GM10266 (cell line): ENCODE results near the gene SLC1A7.
"Not testable (repeated sequence)": the region's sequence is repeated elsewhere in the genome, so short reads cannot be mapped to it uniquely, and the experiment has no call there.

Experiments
- DNase-seq: peaks from one replicate; pipeline ENCODE4 v3.0.0; 2012; ENCODE audit errors: extremely low spot score
- TF ChIP-seq, protein P1 (sequence below): IDR thresholded peaks from 2 replicates; pipeline ENCODE4 v1.5.1; 2012; ENCODE audit warnings: mild to moderate bottlenecking, low read depth; ENCODE audit not compliant: control insufficient read depth, insufficient read depth; ENCODE audit errors: missing control alignments

SLC1A7 gene

DNA sequence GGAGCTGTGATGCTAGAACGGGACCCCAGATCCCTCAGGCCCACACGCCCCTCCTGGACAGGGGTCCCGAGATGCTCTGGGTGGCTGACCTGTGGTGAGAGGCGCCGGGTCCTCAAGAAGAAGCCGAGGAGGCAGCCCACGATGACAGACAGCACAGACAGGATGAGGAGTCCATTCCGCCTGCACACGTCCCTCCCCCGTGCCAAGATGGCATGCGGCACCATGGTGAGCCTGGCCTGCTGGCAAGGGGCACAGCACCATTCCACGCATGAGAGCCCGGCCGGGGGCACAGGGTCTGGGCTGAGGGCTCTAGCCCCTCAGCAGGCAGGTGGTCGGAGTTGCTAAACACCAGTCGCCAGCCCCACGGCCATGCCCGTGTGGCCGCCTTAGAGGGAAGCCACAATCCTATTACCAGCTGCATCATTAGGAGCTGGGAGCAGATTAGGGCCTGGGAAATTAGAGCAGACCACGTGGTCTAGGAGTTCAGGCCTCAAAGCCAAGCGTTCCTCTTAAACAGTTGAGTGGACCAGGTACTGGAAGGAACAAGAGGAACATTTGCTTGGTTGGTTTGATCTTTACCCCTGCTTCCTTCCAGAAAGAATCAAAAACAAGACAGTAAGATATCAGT lies at the start of gene SLC1A7:
SLC1A7 (minus strand) TSS at position 413 of the 628 bp plus-strand sequence; CDS start at position 224, 189 bp downstream.
- TF ChIP-seq, protein P1, sequence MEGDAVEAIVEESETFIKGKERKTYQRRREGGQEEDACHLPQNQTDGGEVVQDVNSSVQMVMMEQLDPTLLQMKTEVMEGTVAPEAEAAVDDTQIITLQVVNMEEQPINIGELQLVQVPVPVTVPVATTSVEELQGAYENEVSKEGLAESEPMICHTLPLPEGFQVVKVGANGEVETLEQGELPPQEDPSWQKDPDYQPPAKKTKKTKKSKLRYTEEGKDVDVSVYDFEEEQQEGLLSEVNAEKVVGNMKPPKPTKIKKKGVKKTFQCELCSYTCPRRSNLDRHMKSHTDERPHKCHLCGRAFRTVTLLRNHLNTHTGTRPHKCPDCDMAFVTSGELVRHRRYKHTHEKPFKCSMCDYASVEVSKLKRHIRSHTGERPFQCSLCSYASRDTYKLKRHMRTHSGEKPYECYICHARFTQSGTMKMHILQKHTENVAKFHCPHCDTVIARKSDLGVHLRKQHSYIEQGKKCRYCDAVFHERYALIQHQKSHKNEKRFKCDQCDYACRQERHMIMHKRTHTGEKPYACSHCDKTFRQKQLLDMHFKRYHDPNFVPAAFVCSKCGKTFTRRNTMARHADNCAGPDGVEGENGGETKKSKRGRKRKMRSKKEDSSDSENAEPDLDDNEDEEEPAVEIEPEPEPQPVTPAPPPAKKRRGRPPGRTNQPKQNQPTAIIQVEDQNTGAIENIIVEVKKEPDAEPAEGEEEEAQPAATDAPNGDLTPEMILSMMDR, result no peak

DNA sequence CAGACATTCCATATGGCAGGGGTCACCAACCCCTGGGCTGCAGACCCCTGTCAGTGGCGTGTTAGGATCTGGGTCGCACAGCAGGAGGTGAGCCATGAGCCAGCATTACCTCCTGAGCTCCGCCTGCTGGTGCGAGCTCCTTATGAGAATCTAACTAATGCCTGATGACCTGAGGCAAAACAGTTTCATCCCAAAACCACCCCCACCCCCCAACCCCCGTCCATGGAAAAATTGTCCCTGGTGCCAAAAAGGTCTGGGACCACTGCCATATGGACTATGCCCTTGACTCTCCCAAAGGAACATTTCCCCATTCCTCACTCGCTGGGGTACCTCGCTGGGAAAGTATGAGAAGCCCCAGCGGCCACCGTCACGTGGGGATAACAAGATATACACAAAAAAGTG lies 47.8 kb upstream of the SLC1A7 start:
- no peak for DNase-seq
- TF ChIP-seq, protein P1, result no peak

More for the DNA sequence above, at the start of gene SLC1A7:
- DNase-seq, result no peak

DNA sequence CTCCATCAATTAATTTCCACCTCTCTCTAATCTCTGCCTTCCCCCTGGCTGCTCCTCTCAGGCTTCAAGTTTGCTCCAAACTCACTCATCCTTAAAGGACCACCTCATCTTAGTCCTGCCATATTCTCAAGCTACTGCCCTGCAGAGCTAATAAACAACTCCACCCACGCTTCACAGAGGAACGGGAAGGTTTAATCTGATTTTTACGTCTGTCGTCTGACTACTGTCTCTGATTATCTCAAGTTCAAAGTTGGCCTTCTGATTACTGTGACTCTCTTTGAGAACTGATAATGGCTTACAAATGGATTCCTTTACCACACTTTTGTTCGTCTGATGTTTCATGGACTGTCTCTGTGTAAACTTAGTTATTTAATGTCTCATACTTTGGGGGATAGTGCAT lies 46.6 kb upstream of the SLC1A7 start:
- DNase-seq, result no peak
- TF ChIP-seq, protein P1, result no peak

DNA sequence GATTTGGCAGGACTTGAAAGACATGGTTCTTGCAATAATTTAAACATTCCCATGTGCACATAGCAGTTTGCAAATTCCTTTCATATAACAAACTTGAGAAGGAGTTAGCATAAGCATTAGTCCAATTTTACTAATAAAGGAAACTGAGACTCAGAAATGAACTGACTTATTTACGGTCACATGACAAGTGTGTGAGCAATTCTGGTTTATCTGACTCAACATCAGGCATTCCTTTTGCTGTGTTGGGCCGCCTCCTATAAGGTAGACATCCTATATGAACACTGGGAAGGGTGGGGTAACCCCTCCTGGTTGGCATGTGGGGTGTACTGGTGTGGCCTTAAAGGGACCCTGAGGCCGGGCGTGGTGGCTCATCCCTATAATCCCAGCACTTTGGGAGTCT lies 45.7 kb upstream of the SLC1A7 start:
- TF ChIP-seq, protein P1, result no peak

DNA sequence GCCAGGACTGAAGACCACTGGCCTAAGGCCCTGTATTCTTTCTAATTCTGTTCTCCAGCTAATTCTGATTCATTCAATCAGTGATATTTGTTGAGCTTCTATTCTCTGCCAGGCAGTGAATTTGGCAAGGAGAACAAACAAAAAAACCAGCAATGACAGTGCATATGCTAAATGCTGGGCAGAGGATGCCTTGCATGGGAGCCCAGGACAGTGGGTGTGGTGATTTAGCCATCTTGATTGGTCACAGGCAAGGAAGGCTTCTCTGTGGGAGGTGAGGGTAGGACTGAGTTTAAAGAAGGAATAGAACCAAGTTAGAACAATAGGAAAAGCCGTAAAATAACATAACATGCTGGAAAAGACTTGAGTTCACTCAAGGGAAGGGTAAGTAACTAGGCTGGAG lies 45.0 kb upstream of the SLC1A7 start:
- TF ChIP-seq, protein P1, result no peak
- no peak for DNase-seq

More for the DNA sequence above, 45.7 kb upstream of the SLC1A7 start:
- DNase-seq, result no peak

DNA sequence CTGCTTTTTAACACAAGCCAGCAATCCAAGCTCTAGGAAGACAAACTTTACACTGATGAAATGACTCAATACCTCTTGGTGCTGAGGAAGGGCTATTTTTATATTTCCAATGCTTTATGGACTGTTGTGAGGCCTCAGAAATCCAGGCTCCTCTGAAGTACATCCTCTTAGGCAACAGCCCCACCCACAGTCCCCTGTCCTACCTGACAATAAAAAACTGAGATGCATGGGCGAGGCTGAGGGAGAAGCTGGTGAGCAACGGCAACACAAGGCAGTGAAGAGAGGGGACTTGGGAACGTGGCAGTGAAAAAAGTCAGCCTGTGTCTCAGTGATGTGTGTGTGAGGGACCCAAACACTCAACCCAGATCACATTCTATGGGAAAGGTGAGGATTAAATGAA lies 44.1 kb upstream of the SLC1A7 start:
- DNase-seq, result no peak
- TF ChIP-seq, protein P1, result no peak

DNA sequence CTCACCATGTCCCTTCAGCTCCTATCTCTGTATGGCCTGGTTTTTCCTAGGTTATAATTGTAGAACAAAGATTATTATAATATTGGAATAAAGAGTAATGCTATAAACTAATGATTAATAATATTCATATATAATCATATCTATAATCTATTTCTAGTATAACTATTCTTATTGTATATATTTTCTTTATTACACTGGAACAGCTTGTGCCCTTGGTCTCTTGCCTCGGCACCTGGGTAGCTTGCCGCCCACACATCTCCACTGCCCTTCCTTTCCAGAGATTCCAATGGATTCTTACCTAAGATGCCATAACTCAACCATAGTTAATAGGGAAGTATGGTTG lies 43.5 kb upstream of the SLC1A7 start:
- not testable (repeated sequence) for DNase-seq
